ENCODE measurements around the gene RNF223. TPM values are rescaled to one million over a fixed set of nuclear protein-coding genes. Genes with fewer than 3 reads are reported as not detected.

Gene RNF223
- total RNA-seq, 1 donor from 2014 or later = not detected

DNA sequence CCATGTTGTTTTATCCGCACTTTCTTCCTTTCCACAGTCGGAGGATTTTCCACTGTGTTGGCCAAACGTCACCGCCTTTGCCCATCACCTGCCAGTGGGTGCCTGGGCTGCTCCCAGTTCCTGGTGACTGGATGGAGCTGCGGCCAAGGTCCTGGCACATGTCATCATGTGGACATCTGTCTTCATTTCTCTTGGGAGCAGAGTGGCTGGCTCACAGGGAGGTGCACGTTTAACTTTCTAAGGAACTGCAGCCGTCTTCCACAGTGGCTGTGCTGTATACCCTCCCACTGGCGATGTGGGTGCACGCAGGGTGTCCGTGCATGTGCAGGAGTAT lies 19.5 kb upstream of the RNF223 start:
- Histone ChIP-seq H3K4me3 (ENCODE audit: low read length in 3 of 3) (peak overlapping the region in 1 of 3 donors; percentile 28), H3K9me3 (ENCODE audit: control insufficient read depth in 3 of 3, low read length in 3 of 3) (no peaks in the 10 kb centered on the region), H3K4me1 (ENCODE audit: control insufficient read depth in 3 of 3, insufficient read depth in 3 of 3, low read length in 3 of 3) (peaks cover 0 to 10% (median 7%) of the 10 kb centered on the region in 3 donors), H3K27me3 (ENCODE audit: control insufficient read depth in 3 of 3, insufficient read depth in 3 of 3, low read length in 3 of 3) (no peaks in the 10 kb centered on the region), H3K27ac (ENCODE audit: low read depth, low read length) (no peak overlapping the region), H3K9ac (ENCODE audit: low read depth in 1 of 3, low read length in 3 of 3) (no peak overlapping the region), H3K36me3 (ENCODE audit: control insufficient read depth in 3 of 3, insufficient read depth in 3 of 3, low read length in 3 of 3) (no peaks in the 10 kb centered on the region)

DNA sequence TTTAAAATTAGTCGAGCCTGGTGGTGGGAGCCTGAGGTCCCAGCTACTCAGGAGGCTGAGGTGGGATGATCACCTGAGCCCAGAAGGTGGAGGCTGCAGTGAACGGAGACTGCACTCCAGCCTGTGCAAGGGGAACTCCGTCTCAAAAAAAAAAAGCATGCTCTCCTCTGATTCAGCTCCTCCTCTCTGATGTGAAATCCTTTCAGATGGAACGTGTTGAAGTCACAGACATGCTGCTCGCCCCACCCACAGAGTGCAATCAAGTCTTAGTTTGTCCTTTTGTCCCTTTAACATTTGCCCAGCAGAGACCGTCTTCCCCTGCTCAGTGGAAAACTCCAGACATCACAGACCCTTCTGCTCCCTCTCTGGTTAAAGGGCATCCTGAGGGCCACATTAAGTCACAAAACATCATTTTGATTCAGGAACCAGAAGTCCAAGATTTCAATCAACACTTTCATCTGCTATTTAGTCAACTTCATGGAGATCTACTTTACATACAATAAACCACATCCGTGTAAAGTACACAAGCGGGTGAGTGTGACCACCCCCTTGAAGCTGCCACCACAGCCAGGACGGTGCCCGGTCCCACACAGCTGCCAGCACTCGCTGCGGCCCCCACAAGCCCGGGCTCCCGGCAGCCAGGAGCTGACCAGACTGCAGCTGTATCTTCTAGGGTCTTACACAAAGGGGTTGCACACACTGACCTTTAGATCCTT lies 18.9 kb upstream of the RNF223 start:
- H3K9me3 ChIP-seq (ENCODE audit: control insufficient read depth in 3 of 3, low read length in 3 of 3) = no peaks in the 10 kb centered on the region
- peaks cover 0 to 10% (median 7%) of the 10 kb centered on the region in 3 donors for H3K4me1 ChIP-seq (ENCODE audit: control insufficient read depth in 3 of 3, insufficient read depth in 3 of 3, low read length in 3 of 3)
- no peak overlapping the region for H3K9ac ChIP-seq (ENCODE audit: low read depth in 1 of 3, low read length in 3 of 3)
- H3K27ac ChIP-seq (ENCODE audit: low read depth, low read length) = no peak overlapping the region
- H3K27me3 ChIP-seq (ENCODE audit: control insufficient read depth in 3 of 3, insufficient read depth in 3 of 3, low read length in 3 of 3) = no peaks in the 10 kb centered on the region
- peak overlapping the region in 1 of 3 donors; percentile 28 for H3K4me3 ChIP-seq (ENCODE audit: low read length in 3 of 3)
- no peaks in the 10 kb centered on the region for H3K36me3 ChIP-seq (ENCODE audit: control insufficient read depth in 3 of 3, insufficient read depth in 3 of 3, low read length in 3 of 3)

DNA sequence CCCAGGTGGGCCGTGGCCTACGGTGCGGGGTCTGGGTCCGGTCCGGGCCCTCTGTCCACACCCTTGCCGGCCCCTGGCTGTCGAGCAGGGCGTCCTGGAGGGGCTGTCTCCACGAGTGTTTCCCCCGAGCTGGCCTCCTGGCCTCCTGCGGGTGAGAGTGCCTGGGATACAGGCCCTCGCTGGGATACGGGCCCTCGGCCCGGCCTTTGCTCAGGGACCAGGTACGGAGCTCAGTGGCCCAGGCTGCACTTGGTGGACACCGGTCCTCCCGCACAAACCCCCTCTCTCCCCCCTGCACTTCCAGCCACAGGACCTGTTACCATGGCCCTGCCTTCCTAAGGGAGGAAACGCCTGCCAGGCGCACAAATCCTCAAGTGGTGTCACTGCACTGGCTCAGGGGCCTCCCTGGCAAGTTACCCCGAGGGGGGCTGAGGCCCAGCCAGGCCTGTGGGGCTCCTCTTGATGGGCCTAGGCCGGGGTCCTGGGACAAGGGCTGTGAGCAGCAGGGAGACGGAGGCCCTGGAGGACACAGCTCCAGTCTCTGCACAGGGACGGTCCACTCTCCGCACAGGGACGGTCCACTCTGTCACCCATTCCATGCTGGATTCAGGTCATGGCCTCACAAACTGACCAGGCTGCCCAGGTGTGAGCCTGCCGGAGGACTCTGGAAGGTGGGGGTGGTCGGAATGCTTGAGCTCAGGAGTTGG lies 18.2 kb upstream of the RNF223 start:
- no peak overlapping the region for H3K9ac ChIP-seq (ENCODE audit: low read depth in 1 of 3, low read length in 3 of 3)
- no peak overlapping the region for H3K27ac ChIP-seq (ENCODE audit: low read depth, low read length)
- no peaks in the 10 kb centered on the region for H3K36me3 ChIP-seq (ENCODE audit: control insufficient read depth in 3 of 3, insufficient read depth in 3 of 3, low read length in 3 of 3)
- H3K9me3 ChIP-seq (ENCODE audit: control insufficient read depth in 3 of 3, low read length in 3 of 3) = no peaks in the 10 kb centered on the region
- H3K4me1 ChIP-seq (ENCODE audit: control insufficient read depth in 3 of 3, insufficient read depth in 3 of 3, low read length in 3 of 3) = peaks cover 0 to 10% (median 7%) of the 10 kb centered on the region in 3 donors
- no peak overlapping the region for H3K4me3 ChIP-seq (ENCODE audit: low read length in 3 of 3)
- H3K27me3 ChIP-seq (ENCODE audit: control insufficient read depth in 3 of 3, insufficient read depth in 3 of 3, low read length in 3 of 3) = no peaks in the 10 kb centered on the region

GRCh38 chr1:1091344-1092148 lies 17.4 kb upstream of the RNF223 start:
- Histone ChIP-seq H3K4me1 (ENCODE audit: control insufficient read depth in 3 of 3, insufficient read depth in 3 of 3, low read length in 3 of 3) (peaks cover 0 to 10% (median 7%) of the 10 kb centered on the region in 3 donors), H3K36me3 (ENCODE audit: control insufficient read depth in 3 of 3, insufficient read depth in 3 of 3, low read length in 3 of 3) (no peaks in the 10 kb centered on the region), H3K9me3 (ENCODE audit: control insufficient read depth in 3 of 3, low read length in 3 of 3) (no peaks in the 10 kb centered on the region), H3K4me3 (ENCODE audit: low read length in 3 of 3) (no peak overlapping the region), H3K27ac (ENCODE audit: low read depth, low read length) (no peak overlapping the region), H3K9ac (ENCODE audit: low read depth in 1 of 3, low read length in 3 of 3) (no peak overlapping the region), H3K27me3 (ENCODE audit: control insufficient read depth in 3 of 3, insufficient read depth in 3 of 3, low read length in 3 of 3) (no peaks in the 10 kb centered on the region)

GRCh38 chr1:1090424-1091343 lies 16.6 kb upstream of the RNF223 start:
- Histone ChIP-seq H3K4me1 (ENCODE audit: control insufficient read depth in 3 of 3, insufficient read depth in 3 of 3, low read length in 3 of 3) (peaks cover 0 to 10% (median 7%) of the 10 kb centered on the region in 3 donors), H3K27me3 (ENCODE audit: control insufficient read depth in 3 of 3, insufficient read depth in 3 of 3, low read length in 3 of 3) (no peaks in the 10 kb centered on the region), H3K36me3 (ENCODE audit: control insufficient read depth in 3 of 3, insufficient read depth in 3 of 3, low read length in 3 of 3) (no peaks in the 10 kb centered on the region), H3K9me3 (ENCODE audit: control insufficient read depth in 3 of 3, low read length in 3 of 3) (no peaks in the 10 kb centered on the region), H3K9ac (ENCODE audit: low read depth in 1 of 3, low read length in 3 of 3) (no peak overlapping the region), H3K4me3 (ENCODE audit: low read length in 3 of 3) (no peak overlapping the region), H3K27ac (ENCODE audit: low read depth, low read length) (no peak overlapping the region)

GRCh38 chr1:1089731-1090423 lies 15.8 kb upstream of the RNF223 start:
- Histone ChIP-seq H3K36me3 (ENCODE audit: control insufficient read depth in 3 of 3, insufficient read depth in 3 of 3, low read length in 3 of 3) (no peaks in the 10 kb centered on the region), H3K9ac (ENCODE audit: low read depth in 1 of 3, low read length in 3 of 3) (no peak overlapping the region), H3K9me3 (ENCODE audit: control insufficient read depth in 3 of 3, low read length in 3 of 3) (no peaks in the 10 kb centered on the region), H3K27ac (ENCODE audit: low read depth, low read length) (no peak overlapping the region), H3K4me3 (ENCODE audit: low read length in 3 of 3) (no peak overlapping the region), H3K4me1 (ENCODE audit: control insufficient read depth in 3 of 3, insufficient read depth in 3 of 3, low read length in 3 of 3) (peaks cover 0 to 10% (median 7%) of the 10 kb centered on the region in 3 donors), H3K27me3 (ENCODE audit: control insufficient read depth in 3 of 3, insufficient read depth in 3 of 3, low read length in 3 of 3) (no peaks in the 10 kb centered on the region)

- Histone ChIP-seq H3K4me1 (ENCODE audit: control insufficient read depth in 3 of 3, insufficient read depth in 3 of 3, low read length in 3 of 3) (peaks cover 0 to 9% (median 7%) of the 10 kb centered on the region in 3 donors), H3K9ac (ENCODE audit: low read depth in 1 of 3, low read length in 3 of 3) (no peak overlapping the region), H3K27me3 (ENCODE audit: control insufficient read depth in 3 of 3, insufficient read depth in 3 of 3, low read length in 3 of 3) (no peaks in the 10 kb centered on the region), H3K4me3 (ENCODE audit: low read length in 3 of 3) (no peak overlapping the region), H3K9me3 (ENCODE audit: control insufficient read depth in 3 of 3, low read length in 3 of 3) (no peaks in the 10 kb centered on the region), H3K27ac (ENCODE audit: low read depth, low read length) (no peak overlapping the region), H3K36me3 (ENCODE audit: control insufficient read depth in 3 of 3, insufficient read depth in 3 of 3, low read length in 3 of 3) (no peaks in the 10 kb centered on the region)
Observed at GRCh38 chr1:1088801-1089680, 14.9 kb upstream of the RNF223 start.

DNA sequence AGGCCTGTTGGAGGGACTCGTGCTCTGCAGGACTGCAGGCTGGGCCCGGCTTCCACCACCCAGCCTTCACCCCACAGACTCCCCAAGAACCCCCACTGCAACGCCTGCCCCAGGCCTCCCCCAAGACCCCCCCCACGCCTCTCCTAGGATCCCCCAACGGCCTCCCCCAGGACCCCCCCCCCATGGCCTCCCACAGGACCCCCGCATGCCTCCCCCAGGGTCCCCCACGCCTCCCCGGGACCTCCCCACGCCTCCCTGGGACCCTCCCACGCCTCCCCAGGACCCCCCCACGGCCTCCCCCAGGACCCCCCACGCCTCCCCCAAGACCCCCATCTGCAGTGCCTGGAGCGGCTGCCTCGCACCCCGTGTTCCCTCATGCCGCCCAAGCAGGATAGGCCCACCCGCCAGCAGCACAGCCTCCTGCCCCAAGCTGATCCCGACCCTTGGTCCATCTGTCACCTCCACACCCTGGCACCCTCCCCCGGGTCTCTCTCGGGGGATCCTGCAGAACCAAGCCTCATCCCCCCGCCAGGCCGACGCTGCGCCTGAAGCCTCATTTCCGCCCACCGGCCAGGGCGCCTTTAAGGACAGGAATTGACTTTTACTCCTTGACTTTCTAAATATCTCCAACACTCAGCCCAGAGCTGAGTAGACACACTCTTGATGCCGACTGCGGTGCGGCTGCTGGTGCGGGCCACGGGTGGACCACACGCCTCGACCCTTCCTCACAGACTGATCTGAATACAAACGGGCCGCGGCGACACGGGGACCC lies 14.1 kb upstream of the RNF223 start:
- no peaks in the 10 kb centered on the region for H3K36me3 ChIP-seq (ENCODE audit: control insufficient read depth in 3 of 3, insufficient read depth in 3 of 3, low read length in 3 of 3)

More for the DNA sequence above, 14.1 kb upstream of the RNF223 start:
- Histone ChIP-seq H3K4me1 (ENCODE audit: control insufficient read depth in 3 of 3, insufficient read depth in 3 of 3, low read length in 3 of 3) (peaks cover 0 to under 1% (median under 1%) of the 10 kb centered on the region in 3 donors), H3K4me3 (ENCODE audit: low read length in 3 of 3) (no peak overlapping the region), H3K9ac (ENCODE audit: low read depth in 1 of 3, low read length in 3 of 3) (no peak overlapping the region), H3K27me3 (ENCODE audit: control insufficient read depth in 3 of 3, insufficient read depth in 3 of 3, low read length in 3 of 3) (no peaks in the 10 kb centered on the region), H3K9me3 (ENCODE audit: control insufficient read depth in 3 of 3, low read length in 3 of 3) (no peaks in the 10 kb centered on the region), H3K27ac (ENCODE audit: low read depth, low read length) (no peak overlapping the region)

Data from skeletal muscle tissue (tissue), 4 donors.